OCI-LY1 (cell line): ENCODE data around the gene RASGRF1.

Source experiments
- H2AFZ ChIP-seq: fragments of 200-600 bp; sonication (generic), shearing (Covaris generic); 2 replicates; pipeline ENCODE4 v1.6.0; 2014; ENCODE audit warnings: antibody characterized with exemption, mild to moderate bottlenecking, low read length
- H3F3A ChIP-seq: fragments of 200-600 bp; sonication (generic), shearing (Covaris generic); 2 replicates; pipeline ENCODE4 v1.6.0; 2014; ENCODE audit warnings: mild to moderate bottlenecking, antibody characterized with exemption, low read length, moderate library complexity; ENCODE audit not compliant: insufficient read depth
- H3K27ac ChIP-seq: fragments of 200-600 bp; sonication (generic); 2 replicates; pipeline ENCODE4 v1.5.1; 2014; ENCODE audit warnings: low read length, mixed run types, mild to moderate bottlenecking, low read depth; ENCODE audit not compliant: poor library complexity, severe bottlenecking
- H3K27me3 ChIP-seq: fragments of 200-600 bp; sonication (generic); 2 replicates; pipeline ENCODE4 v1.6.0; 2014; ENCODE audit warnings: antibody characterized with exemption, mild to moderate bottlenecking, low read length, moderate library complexity; ENCODE audit not compliant: insufficient read depth
- H3K36me3 ChIP-seq: fragments of 200-600 bp; sonication (generic); 2 replicates; pipeline ENCODE4 v1.6.1; 2014; ENCODE audit warnings: mild to moderate bottlenecking, antibody characterized with exemption, low read length, moderate library complexity, mixed read lengths; ENCODE audit not compliant: insufficient read depth
- H3K4me1 ChIP-seq: fragments of 200-600 bp; sonication (generic); 2 replicates; pipeline ENCODE4 v1.5.1; 2014; ENCODE audit warnings: mild to moderate bottlenecking, low read length, moderate library complexity; ENCODE audit not compliant: insufficient read depth, severe bottlenecking
- H3K4me2 ChIP-seq: fragments of 200-600 bp; sonication (generic), shearing (Covaris generic); 2 replicates; pipeline ENCODE4 v1.6.1; 2014; ENCODE audit warnings: low read length
- H3K4me3 ChIP-seq: fragments of 200-600 bp; sonication (generic); 2 replicates; pipeline ENCODE4 v1.5.1; 2014; ENCODE audit warnings: low read length, low read depth, mild to moderate bottlenecking, mixed read lengths; ENCODE audit not compliant: poor library complexity, severe bottlenecking
- H3K79me2 ChIP-seq: fragments of 200-600 bp; shearing (Covaris generic); 2 replicates; pipeline ENCODE4 v1.6.1; 2016; ENCODE audit warnings: mixed run types, low read length, mixed read lengths; ENCODE audit not compliant: insufficient read depth
- H3K9ac ChIP-seq: fragments of 200-600 bp; sonication (generic), shearing (Covaris generic); 2 replicates; pipeline ENCODE4 v1.6.1; 2014; ENCODE audit warnings: mild to moderate bottlenecking, low read length, mixed read lengths
- H3K9me2 ChIP-seq: fragments of 200-600 bp; sonication (generic), shearing (Covaris generic); 2 replicates; pipeline ENCODE4 v1.6.1; 2014; ENCODE audit warnings: low read depth, mild to moderate bottlenecking, low read length, mixed read lengths
- H3K9me3 ChIP-seq: fragments of 200-600 bp; shearing (Covaris generic); 2 replicates; pipeline ENCODE4 v1.6.1; 2014; ENCODE audit warnings: low read length, mixed read lengths
- H4K20me1 ChIP-seq: fragments of 200-600 bp; sonication (generic), shearing (Covaris generic); 2 replicates; pipeline ENCODE4 v1.6.0; 2016; ENCODE audit warnings: mild to moderate bottlenecking, low read length; ENCODE audit not compliant: insufficient read depth
- CTCF ChIP-seq: fragments of 200-600 bp; sonication (generic), shearing (Covaris generic); IDR thresholded peaks from 2 replicates; pipeline ENCODE4 v1.5.1; 2017; ENCODE audit warnings: mild to moderate bottlenecking, antibody characterized with exemption, low read length, moderate library complexity, mixed read lengths
- EZH2 ChIP-seq: fragments of 200-600 bp; sonication (generic), shearing (Covaris generic); IDR thresholded peaks from 2 replicates; pipeline ENCODE4 v1.8.0; 2017; ENCODE audit warnings: borderline replicate concordance, mixed run types, mild to moderate bottlenecking, antibody characterized with exemption, low read length, moderate library complexity, mixed read lengths

The RASGRF1 gene

GRCh38 chr15:79067072-79067833 lies 23.3 kb downstream of the RASGRF1 start:
- H3K27ac ChIP-seq: no peak overlapping the region
- no peaks in the 10 kb centered on the region for H3K79me2 ChIP-seq
- H3K4me1 ChIP-seq: peaks cover 4% of the 10 kb centered on the region
- no peak overlapping the region for H3K9ac ChIP-seq
- no peaks in the 10 kb centered on the region for H3K9me2 ChIP-seq
- H3K4me2 ChIP-seq: no peak overlapping the region
- no peak overlapping the region for H2AFZ ChIP-seq
- no peaks in the 10 kb centered on the region for H3K9me3 ChIP-seq
- no peaks in the 10 kb centered on the region for H4K20me1 ChIP-seq
- H3K36me3 ChIP-seq: no peaks in the 10 kb centered on the region
- H3K4me3 ChIP-seq: no peak overlapping the region
- no peaks in the 10 kb centered on the region for H3K27me3 ChIP-seq
- TF ChIP-seq EZH2 (no peak), CTCF (no peak)
- H3F3A ChIP-seq: no peaks in the 10 kb centered on the region

DNA sequence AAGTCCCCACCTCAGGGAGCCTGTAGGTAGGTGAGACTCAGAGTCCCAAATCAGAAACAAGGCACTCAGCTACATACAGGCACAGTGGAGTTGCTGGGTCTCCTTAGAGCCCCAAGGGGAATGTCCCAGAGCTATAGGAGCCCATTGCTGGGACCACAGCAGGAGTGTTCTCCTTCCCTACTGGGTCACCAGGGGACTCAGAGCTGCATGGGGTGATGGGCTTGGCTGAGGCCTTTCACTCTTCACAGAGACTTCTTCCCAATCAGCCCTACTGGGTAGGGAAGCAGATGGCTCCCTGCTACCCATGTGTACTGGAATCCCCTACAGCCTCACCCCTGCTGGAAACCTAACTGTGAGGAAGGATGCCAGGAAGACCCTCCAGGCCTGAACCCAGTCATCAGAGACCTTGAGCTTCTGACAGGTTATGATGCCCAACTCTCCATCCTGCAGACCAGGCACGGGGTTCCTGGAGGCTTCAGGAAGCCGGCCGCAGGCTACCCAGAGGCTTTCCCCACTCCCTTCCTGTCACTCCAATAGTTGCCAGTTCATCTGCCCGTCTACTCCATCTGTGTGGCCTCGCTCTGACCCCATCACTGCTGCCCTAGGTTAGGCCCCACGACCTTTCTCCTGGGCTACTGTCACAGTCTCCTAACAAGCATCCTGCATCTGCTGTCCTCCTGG lies 24.0 kb downstream of the RASGRF1 start:
- no peaks in the 10 kb centered on the region for H4K20me1 ChIP-seq
- no peak overlapping the region for H3K4me3 ChIP-seq
- no peak for TF ChIP-seq EZH2
- H3K4me2 ChIP-seq: no peak overlapping the region
- H3K4me1 ChIP-seq: peaks cover 4% of the 10 kb centered on the region
- no peaks in the 10 kb centered on the region for H3K27me3 ChIP-seq
- H3K9me2 ChIP-seq: no peaks in the 10 kb centered on the region
- H3F3A ChIP-seq: no peaks in the 10 kb centered on the region
- no peak overlapping the region for H3K9ac ChIP-seq
- no peaks in the 10 kb centered on the region for H3K9me3 ChIP-seq
- H2AFZ ChIP-seq: no peak overlapping the region
- H3K36me3 ChIP-seq: no peaks in the 10 kb centered on the region
- no peaks in the 10 kb centered on the region for H3K79me2 ChIP-seq
- H3K27ac ChIP-seq: no peak overlapping the region

GRCh38 chr15:79065706-79066376 lies 24.7 kb downstream of the RASGRF1 start:
- no peaks in the 10 kb centered on the region for H3K9me3 ChIP-seq
- H3K9ac ChIP-seq: no peak overlapping the region
- H3K4me2 ChIP-seq: no peak overlapping the region; the same call in 1 of the 2 replicates
- no peak overlapping the region for H3K27ac ChIP-seq
- H3F3A ChIP-seq: no peaks in the 10 kb centered on the region
- H3K79me2 ChIP-seq: no peaks in the 10 kb centered on the region
- H3K4me1 ChIP-seq: peaks cover 4% of the 10 kb centered on the region
- H4K20me1 ChIP-seq: no peaks in the 10 kb centered on the region
- H3K27me3 ChIP-seq: no peaks in the 10 kb centered on the region
- TF ChIP-seq EZH2 (no peak), CTCF (peak; percentile 27; the same call in 1 of the 2 replicates)
- H2AFZ ChIP-seq: no peak overlapping the region
- no peaks in the 10 kb centered on the region for H3K36me3 ChIP-seq
- no peaks in the 10 kb centered on the region for H3K9me2 ChIP-seq
- no peak overlapping the region for H3K4me3 ChIP-seq
